Esophagus muscularis mucosa (tissue), 3 donors: ENCODE results near the gene CTIF.

Experiments
- POLR2A ChIP-seq: fragments of 450-650 bp; IDR thresholded peaks from one replicate; pipeline ENCODE4 v1.6.1; 2017; ENCODE audit warnings: antibody characterized with exemption, moderate library complexity, mild to moderate bottlenecking, low read depth
- TF ChIP-seq, protein P1 (sequence below), 3 experiments: fragments of 200-600 bp in 2 of 3; fragments of 450-650 bp in 1 of 3; sonication (generic) in 2 of 3; IDR thresholded peaks; one replicate each; pipeline ENCODE4 v1.5.1; 2017 to 2019; ENCODE audit warnings: antibody characterized with exemption in 3 of 3, mild to moderate bottlenecking in 2 of 3, moderate library complexity in 1 of 3

DNA sequence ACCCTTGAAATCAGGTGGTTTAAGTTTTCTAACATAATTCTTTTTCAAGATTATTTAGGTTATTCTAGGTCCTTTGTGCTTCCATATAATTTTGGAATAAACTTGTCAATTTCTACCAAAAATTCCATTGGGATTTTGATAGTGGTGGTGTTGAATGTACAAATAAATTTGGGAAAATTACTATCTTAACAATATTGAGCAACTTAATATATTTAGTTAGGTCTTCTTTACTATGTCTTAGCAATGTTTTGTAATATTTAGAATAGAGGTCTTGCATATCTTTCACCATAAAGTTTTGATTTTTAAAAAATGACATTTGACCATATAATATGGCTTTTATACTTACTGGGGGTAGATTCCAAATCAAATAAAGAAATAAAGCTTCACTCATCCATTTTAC lies 34.0 kb upstream of the CTIF start:
- TF ChIP-seq, protein P1, sequence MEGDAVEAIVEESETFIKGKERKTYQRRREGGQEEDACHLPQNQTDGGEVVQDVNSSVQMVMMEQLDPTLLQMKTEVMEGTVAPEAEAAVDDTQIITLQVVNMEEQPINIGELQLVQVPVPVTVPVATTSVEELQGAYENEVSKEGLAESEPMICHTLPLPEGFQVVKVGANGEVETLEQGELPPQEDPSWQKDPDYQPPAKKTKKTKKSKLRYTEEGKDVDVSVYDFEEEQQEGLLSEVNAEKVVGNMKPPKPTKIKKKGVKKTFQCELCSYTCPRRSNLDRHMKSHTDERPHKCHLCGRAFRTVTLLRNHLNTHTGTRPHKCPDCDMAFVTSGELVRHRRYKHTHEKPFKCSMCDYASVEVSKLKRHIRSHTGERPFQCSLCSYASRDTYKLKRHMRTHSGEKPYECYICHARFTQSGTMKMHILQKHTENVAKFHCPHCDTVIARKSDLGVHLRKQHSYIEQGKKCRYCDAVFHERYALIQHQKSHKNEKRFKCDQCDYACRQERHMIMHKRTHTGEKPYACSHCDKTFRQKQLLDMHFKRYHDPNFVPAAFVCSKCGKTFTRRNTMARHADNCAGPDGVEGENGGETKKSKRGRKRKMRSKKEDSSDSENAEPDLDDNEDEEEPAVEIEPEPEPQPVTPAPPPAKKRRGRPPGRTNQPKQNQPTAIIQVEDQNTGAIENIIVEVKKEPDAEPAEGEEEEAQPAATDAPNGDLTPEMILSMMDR (IDR thresholded peaks at IDR 0.05), result no peak
- TF ChIP-seq POLR2A, result no peak
